GM12892 (cell line): ENCODE results near the gene APLP2.

Experiments
- POLR2A ChIP-seq: IDR thresholded peaks from 2 replicates; pipeline ENCODE4 v1.6.1; 2011; ENCODE audit warnings: low read depth, low read length, control low read depth
- POLR2AphosphoS5 ChIP-seq: IDR thresholded peaks from 2 replicates; pipeline ENCODE4 v1.6.1; 2011; ENCODE audit warnings: low read depth, low read length, control low read depth

DNA sequence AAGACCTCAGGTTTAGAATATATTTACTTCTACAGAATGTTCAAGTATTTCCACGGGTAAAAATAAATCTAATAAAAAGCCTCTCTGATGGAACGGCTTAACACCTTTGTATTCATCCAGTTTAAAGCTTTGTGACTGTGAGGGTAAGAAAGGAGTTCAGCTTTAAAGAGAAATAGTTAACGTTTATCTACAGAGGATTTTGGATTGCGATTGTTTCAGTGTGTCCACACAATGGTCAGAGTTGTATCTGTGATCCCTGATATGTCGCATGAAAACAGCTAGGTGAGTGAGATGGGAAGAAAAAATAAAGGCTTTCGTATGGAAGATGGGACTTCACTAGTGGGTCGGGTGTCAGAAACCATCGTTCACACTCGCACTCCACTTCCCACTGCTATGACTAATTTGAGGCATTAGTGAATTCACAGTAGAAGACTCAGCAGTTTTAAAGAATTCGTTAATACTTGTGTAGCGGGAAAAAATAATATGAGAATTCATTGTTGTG, 1.6 kb downstream of the APLP2 start:
- TF ChIP-seq POLR2AphosphoS5 (no peak), POLR2A (no peak)
